HL-60 (cell line): ENCODE data around the gene NHSL1.

Experiments used
- GABPA ChIP-seq: IDR thresholded peaks from 2 replicates; pipeline ENCODE4 v1.6.1; 2012; ENCODE audit warnings: low read depth
- POLR2AphosphoS5 ChIP-seq: IDR thresholded peaks from 2 replicates; pipeline ENCODE4 v1.6.1; 2012; ENCODE audit warnings: low read depth
- TF ChIP-seq, protein P1 (sequence below): IDR thresholded peaks from one replicate; pipeline ENCODE4 v1.5.1; 2011; ENCODE audit warnings: low read length, control low read depth, inconsistent platforms; ENCODE audit not compliant: insufficient read depth

DNA sequence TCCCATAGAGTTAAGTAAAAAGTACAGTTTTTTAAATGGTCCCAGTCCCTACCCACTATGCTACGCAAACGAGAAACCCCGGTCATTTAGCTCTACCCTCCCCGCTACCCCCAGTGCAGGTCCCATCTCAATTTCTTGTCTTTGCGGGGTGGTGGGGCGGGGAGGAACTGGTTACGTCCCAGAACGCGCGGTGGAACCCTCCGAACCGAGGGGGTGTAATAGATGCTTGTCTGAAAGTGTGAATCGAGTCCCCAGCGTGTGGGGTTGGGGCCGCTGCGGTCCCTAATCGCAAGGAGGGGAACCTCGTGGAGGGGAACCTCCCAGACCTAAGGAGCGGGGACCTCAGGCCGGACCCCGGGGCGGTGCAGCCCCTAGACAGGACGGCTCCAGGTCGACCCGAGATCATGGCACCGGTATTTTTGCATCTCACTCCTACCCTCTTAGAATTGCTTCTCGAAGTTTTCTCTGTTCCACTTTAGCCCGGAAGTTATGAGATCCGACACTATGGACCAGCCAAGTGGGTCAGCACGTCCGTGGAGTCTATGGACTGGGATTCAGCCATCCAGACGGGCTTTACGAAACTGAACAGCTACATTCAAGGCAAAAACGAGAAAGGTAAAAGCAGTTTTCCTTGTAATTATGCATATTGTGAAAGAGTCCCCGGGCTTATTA, 94.5 kb downstream of the NHSL1 start:
- TF ChIP-seq, protein P1, sequence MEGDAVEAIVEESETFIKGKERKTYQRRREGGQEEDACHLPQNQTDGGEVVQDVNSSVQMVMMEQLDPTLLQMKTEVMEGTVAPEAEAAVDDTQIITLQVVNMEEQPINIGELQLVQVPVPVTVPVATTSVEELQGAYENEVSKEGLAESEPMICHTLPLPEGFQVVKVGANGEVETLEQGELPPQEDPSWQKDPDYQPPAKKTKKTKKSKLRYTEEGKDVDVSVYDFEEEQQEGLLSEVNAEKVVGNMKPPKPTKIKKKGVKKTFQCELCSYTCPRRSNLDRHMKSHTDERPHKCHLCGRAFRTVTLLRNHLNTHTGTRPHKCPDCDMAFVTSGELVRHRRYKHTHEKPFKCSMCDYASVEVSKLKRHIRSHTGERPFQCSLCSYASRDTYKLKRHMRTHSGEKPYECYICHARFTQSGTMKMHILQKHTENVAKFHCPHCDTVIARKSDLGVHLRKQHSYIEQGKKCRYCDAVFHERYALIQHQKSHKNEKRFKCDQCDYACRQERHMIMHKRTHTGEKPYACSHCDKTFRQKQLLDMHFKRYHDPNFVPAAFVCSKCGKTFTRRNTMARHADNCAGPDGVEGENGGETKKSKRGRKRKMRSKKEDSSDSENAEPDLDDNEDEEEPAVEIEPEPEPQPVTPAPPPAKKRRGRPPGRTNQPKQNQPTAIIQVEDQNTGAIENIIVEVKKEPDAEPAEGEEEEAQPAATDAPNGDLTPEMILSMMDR, result no peak
- TF ChIP-seq POLR2AphosphoS5 (no peak), GABPA (no peak)
